HL-60 (cell line): Measurements from ENCODE around the gene DMAC2L.

Experiments used
- DNase-seq, 2 experiments: peaks; one replicate each; pipeline ENCODE4 v3.0.0-alpha.2; 2010 to 2020; ENCODE audit warnings: low read depth in 1 of 2, low spot score in 1 of 2
- H3K27ac ChIP-seq: fragments of 250-450 bp; sonication (Bioruptor Pico); replicated peaks from 2 replicates; pipeline ENCODE4 v1.5.1; 2020; ENCODE audit warnings: mild to moderate bottlenecking, moderate library complexity
- H3K27me3 ChIP-seq: fragments of 250-450 bp; sonication (Bioruptor Pico); 2 replicates; pipeline ENCODE4 v1.5.1; 2021; ENCODE audit warnings: mild to moderate bottlenecking, moderate library complexity; ENCODE audit not compliant: insufficient read depth, poor library complexity, severe bottlenecking
- H3K4me3 ChIP-seq: replicated peaks from 2 replicates; pipeline ENCODE4 v1.5.1; 2011; ENCODE audit warnings: mild to moderate bottlenecking, control low read depth, low read length; ENCODE audit not compliant: insufficient read depth
- CTCF ChIP-seq: IDR thresholded peaks from one replicate; pipeline ENCODE4 v1.5.1; 2011; ENCODE audit warnings: low read length, control low read depth, inconsistent platforms; ENCODE audit not compliant: insufficient read depth
- GABPA ChIP-seq: IDR thresholded peaks from 2 replicates; pipeline ENCODE4 v1.6.1; 2012; ENCODE audit warnings: low read depth
- POLR2AphosphoS5 ChIP-seq: IDR thresholded peaks from 2 replicates; pipeline ENCODE4 v1.6.1; 2012; ENCODE audit warnings: low read depth
- SPI1 ChIP-seq: IDR thresholded peaks from 2 replicates; pipeline ENCODE4 v1.6.1; 2012; ENCODE audit warnings: low read depth, mild to moderate bottlenecking, borderline replicate concordance
- TF ChIP-seq, protein P1 (sequence below): IDR thresholded peaks from 2 replicates; pipeline ENCODE4 v1.6.1; 2012; ENCODE audit warnings: low read depth; ENCODE audit not compliant: insufficient replicate concordance

The DMAC2L gene

DNA sequence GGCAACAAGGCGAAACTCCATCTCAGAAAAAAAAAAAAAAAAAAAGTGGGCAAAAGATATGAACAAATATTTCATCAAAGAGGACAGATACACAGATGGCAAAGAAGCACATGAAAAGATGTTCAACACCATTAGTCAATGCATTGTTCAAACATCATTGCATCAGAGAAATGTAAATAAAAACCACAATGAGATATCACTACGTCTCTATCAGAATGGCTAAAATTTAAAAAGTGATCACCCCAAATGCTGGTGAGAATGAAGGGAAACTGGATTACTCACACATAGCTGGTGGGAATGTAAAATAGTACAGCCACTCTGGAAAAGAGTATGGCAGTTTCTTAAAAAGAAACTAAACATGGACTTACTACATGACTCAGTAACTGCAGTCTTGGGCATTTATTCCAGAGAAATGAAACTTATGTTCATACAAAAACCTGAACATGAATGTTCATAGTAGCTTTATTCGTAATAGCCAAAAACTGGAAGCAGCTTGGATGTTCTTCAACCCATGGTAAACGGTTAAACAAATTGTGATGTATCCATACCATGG, 3.7 kb upstream of the DMAC2L start:
- TF ChIP-seq CTCF (no peak), GABPA (no peak), POLR2AphosphoS5 (no peak), SPI1 (no peak)
- TF ChIP-seq, protein P1, sequence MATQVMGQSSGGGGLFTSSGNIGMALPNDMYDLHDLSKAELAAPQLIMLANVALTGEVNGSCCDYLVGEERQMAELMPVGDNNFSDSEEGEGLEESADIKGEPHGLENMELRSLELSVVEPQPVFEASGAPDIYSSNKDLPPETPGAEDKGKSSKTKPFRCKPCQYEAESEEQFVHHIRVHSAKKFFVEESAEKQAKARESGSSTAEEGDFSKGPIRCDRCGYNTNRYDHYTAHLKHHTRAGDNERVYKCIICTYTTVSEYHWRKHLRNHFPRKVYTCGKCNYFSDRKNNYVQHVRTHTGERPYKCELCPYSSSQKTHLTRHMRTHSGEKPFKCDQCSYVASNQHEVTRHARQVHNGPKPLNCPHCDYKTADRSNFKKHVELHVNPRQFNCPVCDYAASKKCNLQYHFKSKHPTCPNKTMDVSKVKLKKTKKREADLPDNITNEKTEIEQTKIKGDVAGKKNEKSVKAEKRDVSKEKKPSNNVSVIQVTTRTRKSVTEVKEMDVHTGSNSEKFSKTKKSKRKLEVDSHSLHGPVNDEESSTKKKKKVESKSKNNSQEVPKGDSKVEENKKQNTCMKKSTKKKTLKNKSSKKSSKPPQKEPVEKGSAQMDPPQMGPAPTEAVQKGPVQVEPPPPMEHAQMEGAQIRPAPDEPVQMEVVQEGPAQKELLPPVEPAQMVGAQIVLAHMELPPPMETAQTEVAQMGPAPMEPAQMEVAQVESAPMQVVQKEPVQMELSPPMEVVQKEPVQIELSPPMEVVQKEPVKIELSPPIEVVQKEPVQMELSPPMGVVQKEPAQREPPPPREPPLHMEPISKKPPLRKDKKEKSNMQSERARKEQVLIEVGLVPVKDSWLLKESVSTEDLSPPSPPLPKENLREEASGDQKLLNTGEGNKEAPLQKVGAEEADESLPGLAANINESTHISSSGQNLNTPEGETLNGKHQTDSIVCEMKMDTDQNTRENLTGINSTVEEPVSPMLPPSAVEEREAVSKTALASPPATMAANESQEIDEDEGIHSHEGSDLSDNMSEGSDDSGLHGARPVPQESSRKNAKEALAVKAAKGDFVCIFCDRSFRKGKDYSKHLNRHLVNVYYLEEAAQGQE = no peak
- no peaks in the 10 kb centered on the region for H3K27me3 ChIP-seq
- no peak overlapping the region for H3K27ac ChIP-seq
- no peak for DNase-seq
- H3K4me3 ChIP-seq = no peak overlapping the region

DNA sequence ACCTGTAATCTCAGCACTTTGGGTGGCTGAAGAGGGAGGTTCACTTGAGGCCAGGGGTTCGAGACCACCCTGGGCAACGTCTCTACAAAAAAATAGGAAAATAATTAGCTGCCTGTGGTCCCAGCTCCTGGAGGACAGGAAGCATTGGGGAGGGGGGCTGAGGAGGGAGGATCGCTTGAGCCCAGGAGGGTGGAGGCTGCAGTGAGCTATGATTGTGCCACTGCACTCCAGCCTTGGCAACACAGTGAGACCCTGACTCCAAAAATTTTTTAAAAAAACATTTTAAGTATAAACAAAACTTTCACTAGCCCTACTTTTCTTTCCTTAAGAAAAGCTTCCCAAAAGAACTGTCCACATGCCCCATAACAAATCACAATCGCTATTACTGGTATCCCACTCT, 1.7 kb upstream of the DMAC2L start:
- no peaks in the 10 kb centered on the region for H3K27me3 ChIP-seq
- H3K27ac ChIP-seq = no peak overlapping the region
- no peak for DNase-seq
- no peak overlapping the region for H3K4me3 ChIP-seq
- TF ChIP-seq, protein P1 = no peak

GRCh38 chr14:50311337-50311971, 670 bp upstream of the DMAC2L start:
- H3K27ac ChIP-seq = peak overlapping the region; percentile 94
- no peaks in the 10 kb centered on the region for H3K27me3 ChIP-seq
- TF ChIP-seq CTCF (peak; percentile 6), SPI1 (no peak), GABPA (no peak), POLR2AphosphoS5 (no peak)
- TF ChIP-seq, protein P1 = no peak
- DNase-seq = no peak
- peak overlapping the region; percentile 79 for H3K4me3 ChIP-seq
